ENCODE results near the gene SPHKAP. TPM values are rescaled to one million over a fixed set of nuclear protein-coding genes. Genes with fewer than 3 reads are reported as not detected.

The SPHKAP gene
- total RNA-seq (not detected in 2 replicates), polyA plus RNA-seq (not detected in 2 replicates), polyA minus RNA-seq (not detected in 2 replicates), Bru-seq, nascent RNA (percentile 0 among the genes with signal in this experiment), BruChase-seq, experiment 1, labeled RNA remaining after a 6-hour chase (percentile 0 among the genes with signal in this experiment), BruChase-seq, experiment 2, labeled RNA remaining after a 2-hour chase (percentile 1 among the genes with signal in this experiment)
- not detected in 2 replicates for polyA plus RNA-seq (2011; cell fraction: cytosol; rRNA removed)
- not detected in 2 replicates for polyA plus RNA-seq (2011; cell fraction: nucleus; rRNA removed)
- not detected in 2 replicates for polyA plus RNA-seq (2012)
- not detected for polyA minus RNA-seq (2011; cell fraction: cytosol; rRNA and poly(A)+ RNA removed)
- polyA minus RNA-seq (2011; cell fraction: nucleus; rRNA and poly(A)+ RNA removed), result not detected in 2 replicates
- long read RNA-seq, result 0 reads

- Histone ChIP-seq H3K9ac (replicated peaks; ENCODE audit: extremely low read depth, insufficient read depth, low read length) (no peak within 1 kb of the TSS), H3K4me2 (ENCODE audit: insufficient read depth, low read length) (no peak within 1 kb of the TSS), H3K4me1 (ENCODE audit: control insufficient read depth, extremely low read depth, insufficient read depth, low read length) (no peaks in the 10 kb centered on the region), H3K27ac (ENCODE audit: insufficient read depth, low read depth, low read length) (no peak within 1 kb of the TSS), H3K79me2 (ENCODE audit: control insufficient read depth, insufficient read depth, low read length) (no peaks in the 10 kb centered on the region), H3K9me1 (replicated peaks; ENCODE audit: control insufficient read depth, extremely low read depth, insufficient read depth, low read length) (no peaks in the 10 kb centered on the region), H3K4me3 (replicated peaks in 1 of 3; ENCODE audit: insufficient read depth in 1 of 3, low read depth in 1 of 3, low read length in 3 of 3) (no peak within 1 kb of the TSS), H3K27me3 (ENCODE audit: control insufficient read depth in 2 of 2, insufficient read depth in 2 of 2, low read length in 2 of 2) (no peaks in the 10 kb centered on the region), H3K9me3 (replicated peaks; ENCODE audit: control insufficient read depth, insufficient read depth, low read length) (no peaks in the 10 kb centered on the region), H4K20me1 (replicated peaks; ENCODE audit: control insufficient read depth, extremely low read depth, insufficient read depth, low read length) (no peaks in the 10 kb centered on the region), H2AFZ (ENCODE audit: low read depth, low read length) (no peak within 1 kb of the TSS), H3K36me3 (ENCODE audit: control insufficient read depth in 2 of 2, extremely low read depth in 1 of 2, insufficient read depth in 2 of 2, low read length in 2 of 2) (no peaks in the 10 kb centered on the region)
- no peak for DNase-seq (ENCODE audit: low read depth, low spot score)
- ChIA-PET CTCF (interaction anchor here (0.7 kb wide), 1 partner anchor 9 kb away, joined by 4 read pairs; no protein-coding TSS in a partner anchor), POLR2A (no interaction called here)
- FAIRE-seq, result no peak
- intact Hi-C loops (cut with micrococcal nuclease), result no loop called here
- TF ChIP-seq POLR2AphosphoS5 (IDR thresholded peaks at IDR 0.05; ENCODE audit: insufficient read depth, low read depth, low read length), result no peak
- no peak for TF ChIP-seq POLR2A (IDR thresholded peaks at IDR 0.05; ENCODE audit: low read depth, low read length)
- TF ChIP-seq FOS (IDR thresholded peaks at IDR 0.05; ENCODE audit: borderline replicate concordance, insufficient read depth, low read length), result no peak
- TF ChIP-seq, protein P1, sequence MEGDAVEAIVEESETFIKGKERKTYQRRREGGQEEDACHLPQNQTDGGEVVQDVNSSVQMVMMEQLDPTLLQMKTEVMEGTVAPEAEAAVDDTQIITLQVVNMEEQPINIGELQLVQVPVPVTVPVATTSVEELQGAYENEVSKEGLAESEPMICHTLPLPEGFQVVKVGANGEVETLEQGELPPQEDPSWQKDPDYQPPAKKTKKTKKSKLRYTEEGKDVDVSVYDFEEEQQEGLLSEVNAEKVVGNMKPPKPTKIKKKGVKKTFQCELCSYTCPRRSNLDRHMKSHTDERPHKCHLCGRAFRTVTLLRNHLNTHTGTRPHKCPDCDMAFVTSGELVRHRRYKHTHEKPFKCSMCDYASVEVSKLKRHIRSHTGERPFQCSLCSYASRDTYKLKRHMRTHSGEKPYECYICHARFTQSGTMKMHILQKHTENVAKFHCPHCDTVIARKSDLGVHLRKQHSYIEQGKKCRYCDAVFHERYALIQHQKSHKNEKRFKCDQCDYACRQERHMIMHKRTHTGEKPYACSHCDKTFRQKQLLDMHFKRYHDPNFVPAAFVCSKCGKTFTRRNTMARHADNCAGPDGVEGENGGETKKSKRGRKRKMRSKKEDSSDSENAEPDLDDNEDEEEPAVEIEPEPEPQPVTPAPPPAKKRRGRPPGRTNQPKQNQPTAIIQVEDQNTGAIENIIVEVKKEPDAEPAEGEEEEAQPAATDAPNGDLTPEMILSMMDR (IDR thresholded peaks at IDR 0.05; ENCODE audit: extremely low read depth in 1 of 2, insufficient read depth in 1 of 2, low read depth in 1 of 2, low read length in 2 of 2), result no peak
- no peak for TF ChIP-seq MYC (IDR thresholded peaks at IDR 0.05; ENCODE audit: low read depth, low read length)
- no peak for TF ChIP-seq JUN (IDR thresholded peaks at IDR 0.05; ENCODE audit: borderline replicate concordance, insufficient read depth, insufficient read length, low read depth)
- TF ChIP-seq GATA2 (IDR thresholded peaks at IDR 0.05; ENCODE audit: insufficient read depth, insufficient read length, low read depth, low read length), result no peak
- no peak for TF ChIP-seq EZH2 (IDR thresholded peaks at IDR 0.05; ENCODE audit: borderline replicate concordance, low read depth, low read length, severe bottlenecking)
- no peak for TF ChIP-seq MAX (IDR thresholded peaks at IDR 0.05; ENCODE audit: insufficient read depth, insufficient read length)
- dilution Hi-C loops (cut with MboI; ENCODE audit: extremely low pct_ligation_motif_present, low sequenced_read_pairs), result no loop called here
- no TSS peak for BruUV-seq (replicated peaks)
Observed at GRCh38 chr2:228181098-228182019, at the start of gene SPHKAP. Gene SPHKAP, minus strand, starts transcription at chr2:228181687. Its CDS starts 89 bp downstream, at chr2:228181598.

Data from endothelial cell of umbilical vein (primary cell).